H1 (cell line): ENCODE measurements around the gene MEN1.

ENCODE experiments used
- ATF2 ChIP-seq: IDR thresholded peaks from 2 replicates; pipeline ENCODE4 v1.6.1; 2012; ENCODE audit warnings: low read length, inconsistent platforms
- JUN ChIP-seq: IDR thresholded peaks from 2 replicates; pipeline ENCODE4 v1.6.1; 2011; ENCODE audit warnings: low read depth, mild to moderate bottlenecking, improper control_type of control experiment, low read length
- KDM5A ChIP-seq: fragments of 200-600 bp; IDR thresholded peaks from 2 replicates; pipeline ENCODE4 v1.7.1; 2012; ENCODE audit warnings: mild to moderate bottlenecking, low read length, inconsistent platforms, mixed read lengths
- SP1 ChIP-seq: IDR thresholded peaks from 2 replicates; pipeline ENCODE4 v1.6.1; 2011; ENCODE audit warnings: low read depth, low read length
- TF ChIP-seq, protein P1 (sequence below), 3 experiments: IDR thresholded peaks; 1 replicate in 2 of 3; 2 replicates in 1 of 3; pipeline versions ENCODE4 v1.5.1 to v1.6.1; 2011; ENCODE audit warnings: low read length in 3 of 3, mild to moderate bottlenecking in 3 of 3, inconsistent platforms in 2 of 3, low read depth in 1 of 3, moderate library complexity in 1 of 3; ENCODE audit not compliant: insufficient read depth in 1 of 3; ENCODE audit errors: control extremely low read depth in 1 of 3
- TF ChIP-seq, protein P2 (sequence below): IDR thresholded peaks from 2 replicates; pipeline ENCODE4 v1.6.1; 2011; ENCODE audit warnings: low read depth, mild to moderate bottlenecking, low read length; ENCODE audit not compliant: insufficient read depth

GRCh38 chr11:64766881-64767280, 43.5 kb downstream of the MEN1 start:
- TF ChIP-seq, protein P1, sequence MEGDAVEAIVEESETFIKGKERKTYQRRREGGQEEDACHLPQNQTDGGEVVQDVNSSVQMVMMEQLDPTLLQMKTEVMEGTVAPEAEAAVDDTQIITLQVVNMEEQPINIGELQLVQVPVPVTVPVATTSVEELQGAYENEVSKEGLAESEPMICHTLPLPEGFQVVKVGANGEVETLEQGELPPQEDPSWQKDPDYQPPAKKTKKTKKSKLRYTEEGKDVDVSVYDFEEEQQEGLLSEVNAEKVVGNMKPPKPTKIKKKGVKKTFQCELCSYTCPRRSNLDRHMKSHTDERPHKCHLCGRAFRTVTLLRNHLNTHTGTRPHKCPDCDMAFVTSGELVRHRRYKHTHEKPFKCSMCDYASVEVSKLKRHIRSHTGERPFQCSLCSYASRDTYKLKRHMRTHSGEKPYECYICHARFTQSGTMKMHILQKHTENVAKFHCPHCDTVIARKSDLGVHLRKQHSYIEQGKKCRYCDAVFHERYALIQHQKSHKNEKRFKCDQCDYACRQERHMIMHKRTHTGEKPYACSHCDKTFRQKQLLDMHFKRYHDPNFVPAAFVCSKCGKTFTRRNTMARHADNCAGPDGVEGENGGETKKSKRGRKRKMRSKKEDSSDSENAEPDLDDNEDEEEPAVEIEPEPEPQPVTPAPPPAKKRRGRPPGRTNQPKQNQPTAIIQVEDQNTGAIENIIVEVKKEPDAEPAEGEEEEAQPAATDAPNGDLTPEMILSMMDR (IDR thresholded peaks at IDR 0.05; ENCODE audit: control extremely low read depth in 1 of 3, insufficient read depth in 1 of 3, low read depth in 1 of 3, low read length in 3 of 3): no peak
- TF ChIP-seq SP1 (no peak), ATF2 (no peak), JUN (no peak), KDM5A (no peak)
- TF ChIP-seq, protein P2, sequence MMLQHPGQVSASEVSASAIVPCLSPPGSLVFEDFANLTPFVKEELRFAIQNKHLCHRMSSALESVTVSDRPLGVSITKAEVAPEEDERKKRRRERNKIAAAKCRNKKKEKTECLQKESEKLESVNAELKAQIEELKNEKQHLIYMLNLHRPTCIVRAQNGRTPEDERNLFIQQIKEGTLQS: no peak
